OCI-LY1 (cell line): ENCODE results near the gene MCF2L2.

Source experiments
- H2AFZ ChIP-seq: fragments of 200-600 bp; sonication (generic), shearing (Covaris generic); 2 replicates; pipeline ENCODE4 v1.6.0; 2014; ENCODE audit warnings: antibody characterized with exemption, mild to moderate bottlenecking, low read length
- H3F3A ChIP-seq: fragments of 200-600 bp; sonication (generic), shearing (Covaris generic); 2 replicates; pipeline ENCODE4 v1.6.0; 2014; ENCODE audit warnings: mild to moderate bottlenecking, antibody characterized with exemption, low read length, moderate library complexity; ENCODE audit not compliant: insufficient read depth
- H3K27ac ChIP-seq: fragments of 200-600 bp; sonication (generic); 2 replicates; pipeline ENCODE4 v1.5.1; 2014; ENCODE audit warnings: low read length, mixed run types, mild to moderate bottlenecking, low read depth; ENCODE audit not compliant: poor library complexity, severe bottlenecking
- H3K27me3 ChIP-seq: fragments of 200-600 bp; sonication (generic); 2 replicates; pipeline ENCODE4 v1.6.0; 2014; ENCODE audit warnings: antibody characterized with exemption, mild to moderate bottlenecking, low read length, moderate library complexity; ENCODE audit not compliant: insufficient read depth
- H3K36me3 ChIP-seq: fragments of 200-600 bp; sonication (generic); 2 replicates; pipeline ENCODE4 v1.6.1; 2014; ENCODE audit warnings: mild to moderate bottlenecking, antibody characterized with exemption, low read length, moderate library complexity, mixed read lengths; ENCODE audit not compliant: insufficient read depth
- H3K4me1 ChIP-seq: fragments of 200-600 bp; sonication (generic); 2 replicates; pipeline ENCODE4 v1.5.1; 2014; ENCODE audit warnings: mild to moderate bottlenecking, low read length, moderate library complexity; ENCODE audit not compliant: insufficient read depth, severe bottlenecking
- H3K4me2 ChIP-seq: fragments of 200-600 bp; sonication (generic), shearing (Covaris generic); 2 replicates; pipeline ENCODE4 v1.6.1; 2014; ENCODE audit warnings: low read length
- H3K4me3 ChIP-seq: fragments of 200-600 bp; sonication (generic); 2 replicates; pipeline ENCODE4 v1.5.1; 2014; ENCODE audit warnings: low read length, low read depth, mild to moderate bottlenecking, mixed read lengths; ENCODE audit not compliant: poor library complexity, severe bottlenecking
- H3K79me2 ChIP-seq: fragments of 200-600 bp; shearing (Covaris generic); 2 replicates; pipeline ENCODE4 v1.6.1; 2016; ENCODE audit warnings: mixed run types, low read length, mixed read lengths; ENCODE audit not compliant: insufficient read depth
- H3K9ac ChIP-seq: fragments of 200-600 bp; sonication (generic), shearing (Covaris generic); 2 replicates; pipeline ENCODE4 v1.6.1; 2014; ENCODE audit warnings: mild to moderate bottlenecking, low read length, mixed read lengths
- H3K9me2 ChIP-seq: fragments of 200-600 bp; sonication (generic), shearing (Covaris generic); 2 replicates; pipeline ENCODE4 v1.6.1; 2014; ENCODE audit warnings: low read depth, mild to moderate bottlenecking, low read length, mixed read lengths
- H3K9me3 ChIP-seq: fragments of 200-600 bp; shearing (Covaris generic); 2 replicates; pipeline ENCODE4 v1.6.1; 2014; ENCODE audit warnings: low read length, mixed read lengths
- H4K20me1 ChIP-seq: fragments of 200-600 bp; sonication (generic), shearing (Covaris generic); 2 replicates; pipeline ENCODE4 v1.6.0; 2016; ENCODE audit warnings: mild to moderate bottlenecking, low read length; ENCODE audit not compliant: insufficient read depth
- EZH2 ChIP-seq: fragments of 200-600 bp; sonication (generic), shearing (Covaris generic); IDR thresholded peaks from 2 replicates; pipeline ENCODE4 v1.8.0; 2017; ENCODE audit warnings: borderline replicate concordance, mixed run types, mild to moderate bottlenecking, antibody characterized with exemption, low read length, moderate library complexity, mixed read lengths
- TF ChIP-seq, protein P1 (sequence below): fragments of 200-600 bp; sonication (generic), shearing (Covaris generic); IDR thresholded peaks from 2 replicates; pipeline ENCODE4 v1.5.1; 2017; ENCODE audit warnings: mild to moderate bottlenecking, antibody characterized with exemption, low read length, moderate library complexity, mixed read lengths

Gene MCF2L2

DNA sequence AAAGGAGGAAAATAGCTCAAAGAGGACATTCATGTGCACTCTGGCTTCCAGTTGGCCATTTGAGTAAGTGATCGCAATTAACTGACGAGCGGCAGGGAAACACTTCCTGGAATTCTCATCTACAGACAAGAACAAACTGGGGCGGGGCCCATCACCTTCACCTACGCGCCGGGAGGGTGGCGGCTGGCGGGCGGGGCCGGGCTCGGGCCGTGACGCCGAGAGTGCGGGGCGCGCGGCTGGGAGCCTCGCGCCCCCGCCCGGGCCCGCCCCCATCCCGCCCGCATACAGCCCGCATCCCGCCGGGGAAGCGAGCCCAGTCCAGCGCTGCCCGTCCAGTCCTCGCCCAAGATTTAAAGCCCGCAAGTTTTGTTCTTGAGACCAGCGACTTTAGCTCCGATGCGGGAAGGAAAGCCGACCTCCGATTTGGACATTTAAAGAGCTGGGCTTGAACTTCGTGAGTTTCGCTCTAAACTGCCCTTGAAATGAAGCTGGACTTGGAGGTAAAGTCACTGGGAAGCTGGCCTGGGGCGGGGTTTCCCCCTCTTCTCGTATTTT is 175.4 kb downstream of the MCF2L2 start, which contains the start of gene B3GNT5:
B3GNT5 (plus strand) TSS at position 281 of the 555 bp plus-strand sequence. CDS start 16,546 bp downstream, outside the sequence.
- no peaks in the 10 kb centered on the region for H3K4me1 ChIP-seq
- H3K27ac ChIP-seq: no peak within 1 kb of the TSS
- no peak for TF ChIP-seq EZH2
- TF ChIP-seq, protein P1, sequence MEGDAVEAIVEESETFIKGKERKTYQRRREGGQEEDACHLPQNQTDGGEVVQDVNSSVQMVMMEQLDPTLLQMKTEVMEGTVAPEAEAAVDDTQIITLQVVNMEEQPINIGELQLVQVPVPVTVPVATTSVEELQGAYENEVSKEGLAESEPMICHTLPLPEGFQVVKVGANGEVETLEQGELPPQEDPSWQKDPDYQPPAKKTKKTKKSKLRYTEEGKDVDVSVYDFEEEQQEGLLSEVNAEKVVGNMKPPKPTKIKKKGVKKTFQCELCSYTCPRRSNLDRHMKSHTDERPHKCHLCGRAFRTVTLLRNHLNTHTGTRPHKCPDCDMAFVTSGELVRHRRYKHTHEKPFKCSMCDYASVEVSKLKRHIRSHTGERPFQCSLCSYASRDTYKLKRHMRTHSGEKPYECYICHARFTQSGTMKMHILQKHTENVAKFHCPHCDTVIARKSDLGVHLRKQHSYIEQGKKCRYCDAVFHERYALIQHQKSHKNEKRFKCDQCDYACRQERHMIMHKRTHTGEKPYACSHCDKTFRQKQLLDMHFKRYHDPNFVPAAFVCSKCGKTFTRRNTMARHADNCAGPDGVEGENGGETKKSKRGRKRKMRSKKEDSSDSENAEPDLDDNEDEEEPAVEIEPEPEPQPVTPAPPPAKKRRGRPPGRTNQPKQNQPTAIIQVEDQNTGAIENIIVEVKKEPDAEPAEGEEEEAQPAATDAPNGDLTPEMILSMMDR: no peak
- no peaks in the 10 kb centered on the region for H3K9me2 ChIP-seq
- no peaks in the 10 kb centered on the region for H3F3A ChIP-seq
- H3K4me3 ChIP-seq: no peak within 1 kb of the TSS
- H3K79me2 ChIP-seq: no peaks in the 10 kb centered on the region
- no peak within 1 kb of the TSS for H3K9ac ChIP-seq
- no peaks in the 10 kb centered on the region for H4K20me1 ChIP-seq
- H3K4me2 ChIP-seq: no peak within 1 kb of the TSS
- H3K36me3 ChIP-seq: no peaks in the 10 kb centered on the region
- no peaks in the 10 kb centered on the region; the same call in 1 of the 2 replicates for H3K27me3 ChIP-seq
- H3K9me3 ChIP-seq: no peaks in the 10 kb centered on the region
- no peak within 1 kb of the TSS for H2AFZ ChIP-seq

GRCh38 chr3:183252118-183252782 is 176.2 kb downstream of the MCF2L2 start:
- Histone ChIP-seq H3K4me2 (no peak overlapping the region), H3K27ac (no peak overlapping the region), H4K20me1 (no peaks in the 10 kb centered on the region), H3F3A (no peaks in the 10 kb centered on the region), H3K27me3 (no peaks in the 10 kb centered on the region; the same call in 1 of the 2 replicates), H3K36me3 (no peaks in the 10 kb centered on the region), H3K79me2 (no peaks in the 10 kb centered on the region), H3K4me3 (no peak overlapping the region), H3K9ac (no peak overlapping the region), H3K9me2 (no peaks in the 10 kb centered on the region), H3K9me3 (no peaks in the 10 kb centered on the region), H2AFZ (no peak overlapping the region), H3K4me1 (no peaks in the 10 kb centered on the region)
- TF ChIP-seq EZH2: no peak
- TF ChIP-seq, protein P1: no peak

GRCh38 chr3:183249006-183249718 is 179.3 kb downstream of the MCF2L2 start:
- Histone ChIP-seq H3K9me3 (no peaks in the 10 kb centered on the region), H3K4me3 (no peak overlapping the region), H3K4me2 (no peak overlapping the region), H3F3A (no peaks in the 10 kb centered on the region), H2AFZ (no peak overlapping the region), H3K27ac (no peak overlapping the region), H4K20me1 (no peaks in the 10 kb centered on the region), H3K36me3 (no peaks in the 10 kb centered on the region), H3K27me3 (no peaks in the 10 kb centered on the region), H3K9me2 (no peaks in the 10 kb centered on the region), H3K9ac (no peak overlapping the region), H3K79me2 (no peaks in the 10 kb centered on the region), H3K4me1 (no peaks in the 10 kb centered on the region)
- TF ChIP-seq, protein P1: no peak
- TF ChIP-seq EZH2: no peak
